ENCODE data around the gene GLYR1.
"Not testable (repeated sequence)": the region's sequence is repeated elsewhere in the genome, so short reads cannot be mapped to it uniquely, and the experiment has no call there.

Gene GLYR1

GRCh38 chr16:4785758-4786433, 61.2 kb downstream of the GLYR1 start:
- Histone ChIP-seq H3K27me3 (ENCODE audit: insufficient read depth, low read length) (no peaks in the 10 kb centered on the region), H3K4me3 (ENCODE audit: low read depth, low read length, poor library complexity, severe bottlenecking) (no peak overlapping the region), H3K4me2 (ENCODE audit: low read length) (no peak overlapping the region), H2AFZ (ENCODE audit: low read length) (no peak overlapping the region), H3K9me3 (ENCODE audit: low read length) (no peaks in the 10 kb centered on the region), H3F3A (ENCODE audit: insufficient read depth, low read length) (no peaks in the 10 kb centered on the region), H3K9me2 (ENCODE audit: low read depth, low read length) (no peaks in the 10 kb centered on the region), H3K36me3 (ENCODE audit: insufficient read depth, low read length) (no peaks in the 10 kb centered on the region), H4K20me1 (ENCODE audit: insufficient read depth, low read length) (no peaks in the 10 kb centered on the region), H3K27ac (ENCODE audit: low read depth, low read length, poor library complexity, severe bottlenecking) (no peak overlapping the region), H3K4me1 (ENCODE audit: insufficient read depth, low read length, severe bottlenecking) (peaks cover 3% of the 10 kb centered on the region), H3K9ac (ENCODE audit: low read length) (no peak overlapping the region), H3K79me2 (ENCODE audit: insufficient read depth, low read length) (no peaks in the 10 kb centered on the region)
- no peak for TF ChIP-seq CTCF (IDR thresholded peaks at IDR 0.05; ENCODE audit: low read length)
- TF ChIP-seq EZH2 (IDR thresholded peaks at IDR 0.05; ENCODE audit: borderline replicate concordance, low read length): no peak

- H3K4me2 ChIP-seq (ENCODE audit: low read length); H3K9me2 ChIP-seq (ENCODE audit: low read depth, low read length); H3K27me3 ChIP-seq (ENCODE audit: insufficient read depth, low read length); H3K4me3 ChIP-seq (ENCODE audit: low read depth, low read length, poor library complexity, severe bottlenecking); H4K20me1 ChIP-seq (ENCODE audit: insufficient read depth, low read length); H3K9me3 ChIP-seq (ENCODE audit: low read length); H3K9ac ChIP-seq (ENCODE audit: low read length); H3K27ac ChIP-seq (ENCODE audit: low read depth, low read length, poor library complexity, severe bottlenecking); H3K36me3 ChIP-seq (ENCODE audit: insufficient read depth, low read length); H3K79me2 ChIP-seq (ENCODE audit: insufficient read depth, low read length); H2AFZ ChIP-seq (ENCODE audit: low read length); H3K4me1 ChIP-seq (ENCODE audit: insufficient read depth, low read length, severe bottlenecking); H3F3A ChIP-seq (ENCODE audit: insufficient read depth, low read length): not testable (repeated sequence)
Observed at GRCh38 chr16:4784444-4784987, 62.6 kb downstream of the GLYR1 start.

GRCh38 chr16:4783951-4784336, 63.1 kb downstream of the GLYR1 start:
- Histone ChIP-seq H3K9me2 (ENCODE audit: low read depth, low read length) (no peaks in the 10 kb centered on the region), H3K4me2 (ENCODE audit: low read length) (no peak overlapping the region), H3F3A (ENCODE audit: insufficient read depth, low read length) (no peaks in the 10 kb centered on the region), H3K79me2 (ENCODE audit: insufficient read depth, low read length) (no peaks in the 10 kb centered on the region), H3K4me1 (ENCODE audit: insufficient read depth, low read length, severe bottlenecking) (peaks cover 3% of the 10 kb centered on the region), H3K9me3 (ENCODE audit: low read length) (no peaks in the 10 kb centered on the region), H3K27ac (ENCODE audit: low read depth, low read length, poor library complexity, severe bottlenecking) (no peak overlapping the region), H3K9ac (ENCODE audit: low read length) (no peak overlapping the region), H2AFZ (ENCODE audit: low read length) (no peak overlapping the region), H3K4me3 (ENCODE audit: low read depth, low read length, poor library complexity, severe bottlenecking) (no peak overlapping the region), H4K20me1 (ENCODE audit: insufficient read depth, low read length) (no peaks in the 10 kb centered on the region), H3K36me3 (ENCODE audit: insufficient read depth, low read length) (no peaks in the 10 kb centered on the region), H3K27me3 (ENCODE audit: insufficient read depth, low read length) (peaks cover 7% of the 10 kb centered on the region; the same call in 1 of the 2 replicates)
- TF ChIP-seq CTCF (IDR thresholded peaks at IDR 0.05; ENCODE audit: low read length) (no peak), EZH2 (IDR thresholded peaks at IDR 0.05; ENCODE audit: borderline replicate concordance, low read length) (no peak)

Data from OCI-LY1 (cell line).